ENCODE results near the gene PCDHGA6.
"Not testable (repeated sequence)": the region's sequence is repeated elsewhere in the genome, so short reads cannot be mapped to it uniquely, and the experiment has no call there.

The PCDHGA6 gene

GRCh38 chr5:141359790-141360426 is 13.8 kb upstream of the PCDHGA6 start, which contains the start of gene PCDHGB2:
Gene PCDHGB2 (plus strand): TSS chr5:141359994. CDS start chr5:141360136, 142 bp downstream.
- DNase-seq (ENCODE audit: low read depth): peak; percentile 51

GRCh38 chr5:141360685-141361084 is 13.0 kb upstream of the PCDHGA6 start:
- no peak for DNase-seq (ENCODE audit: low read depth)

- DNase-seq (ENCODE audit: low read depth): no peak
Measured at GRCh38 chr5:141362719-141363118, 11.0 kb upstream of the PCDHGA6 start.

GRCh38 chr5:141363952-141364660 is 9.6 kb upstream of the PCDHGA6 start, which contains the start of gene PCDHGA5:
Gene PCDHGA5 (plus strand): TSS chr5:141364162. CDS start chr5:141364331, 169 bp downstream.
- peak; percentile 63 for DNase-seq (ENCODE audit: low read depth)

- DNase-seq (ENCODE audit: low read depth): no peak
Measured at GRCh38 chr5:141366016-141366896, 7.4 kb upstream of the PCDHGA6 start.

- peak; percentile 79 for DNase-seq (ENCODE audit: low read depth)
Measured at GRCh38 chr5:141369994-141370848, 3.5 kb upstream of the PCDHGA6 start, which contains the start of gene PCDHGB3. Gene PCDHGB3 (plus strand): TSS chr5:141370242. CDS start chr5:141370395, 153 bp downstream.

- no peak for DNase-seq (ENCODE audit: low read depth)
Measured at GRCh38 chr5:141371572-141372475, 1.9 kb upstream of the PCDHGA6 start.

GRCh38 chr5:141374627-141375026 is 936 bp downstream of the PCDHGA6 start:
- DNase-seq (ENCODE audit: low read depth): no peak

GRCh38 chr5:141375444-141376155 is 1.9 kb downstream of the PCDHGA6 start:
- DNase-seq (ENCODE audit: low read depth): not testable (repeated sequence)

GRCh38 chr5:141382469-141383294 is 9.0 kb downstream of the PCDHGA6 start, which contains the start of gene PCDHGA7:
Gene PCDHGA7 (plus strand): TSS chr5:141382742. CDS start chr5:141382900, 158 bp downstream.
- DNase-seq (ENCODE audit: low read depth): peak; percentile 5

GRCh38 chr5:141383345-141383744 is 9.7 kb downstream of the PCDHGA6 start:
- no peak for DNase-seq (ENCODE audit: low read depth)

GRCh38 chr5:141384471-141385267 is 11.0 kb downstream of the PCDHGA6 start:
- no peak for DNase-seq (ENCODE audit: low read depth)

GRCh38 chr5:141387557-141388311 is 14.0 kb downstream of the PCDHGA6 start, which contains the start of gene PCDHGB4:
Gene PCDHGB4 (plus strand): TSS chr5:141387698. CDS start chr5:141387885, 187 bp downstream.
- peak; percentile 32 for DNase-seq (ENCODE audit: low read depth)

GRCh38 chr5:141388661-141389060 is 15.0 kb downstream of the PCDHGA6 start:
- no peak for DNase-seq (ENCODE audit: low read depth)

- DNase-seq (ENCODE audit: low read depth): no peak
Measured at GRCh38 chr5:141389153-141390042, 15.7 kb downstream of the PCDHGA6 start.
